H1 (cell line): Measurements from ENCODE around the gene RUBCN. TPM values are rescaled to one million over a fixed set of nuclear protein-coding genes. Genes with fewer than 3 reads are reported as not detected.
"Not testable (repeated sequence)": the region's sequence is repeated elsewhere in the genome, so short reads cannot be mapped to it uniquely, and the experiment has no call there.

Experiments used
- CTCF ChIA-PET: fragments of 300-600 bp; sonication (Branson Sonifier 250); formaldehyde crosslinking; loops from one replicate; lab custom pipeline; 2021; ENCODE audit not compliant: partially characterized antibody; lab: Charles Lee
- POLR2A ChIA-PET: fragments of 300-600 bp; sonication (Branson Sonifier 250); formaldehyde crosslinking; loops from one replicate; lab custom pipeline; 2021; ENCODE audit warnings: inconsistent platforms; ENCODE audit not compliant: partially characterized antibody; lab: Charles Lee
- DNase-seq, 2 experiments: peaks; one replicate each; pipeline versions ENCODE4 v3.0.0 to v3.0.0-alpha.2; 2010 to 2022; ENCODE audit warnings: low spot score in 2 of 2, low read depth in 1 of 2, mixed read lengths in 1 of 2
- FAIRE-seq: peaks from 2 replicates; lab custom pipeline; 2011; peaks lifted over from hg19 to GRCh38; lab: Jason Lieb, UNC
- H2AFZ ChIP-seq: 2 replicates; pipeline ENCODE4 v1.8.1; 2012; ENCODE audit warnings: low read length, inconsistent platforms
- H2AK5ac ChIP-seq: 2 replicates; pipeline ENCODE4 v1.6.1; 2013; ENCODE audit warnings: low read depth, low read length
- H2BK120ac ChIP-seq: replicated peaks from 2 replicates; pipeline ENCODE3; 2013; ENCODE audit warnings: low read depth, low read length, inconsistent platforms
- H2BK12ac ChIP-seq: 2 replicates; pipeline ENCODE4 v1.6.1; 2013; ENCODE audit warnings: low read depth, low read length
- H2BK15ac ChIP-seq: 2 replicates; pipeline ENCODE4 v1.6.1; 2013; ENCODE audit warnings: low read length
- H2BK20ac ChIP-seq: 2 replicates; pipeline ENCODE4 v1.6.1; 2013; ENCODE audit warnings: low read length
- H2BK5ac ChIP-seq: 2 replicates; pipeline ENCODE4 v1.6.1; 2013; ENCODE audit warnings: low read depth, low read length
- H3K14ac ChIP-seq: 2 replicates; pipeline ENCODE4 v1.6.1; 2013; ENCODE audit warnings: inconsistent platforms; ENCODE audit not compliant: insufficient read length
- H3K18ac ChIP-seq: 2 replicates; pipeline ENCODE4 v1.6.1; 2013; ENCODE audit warnings: low read length; ENCODE audit errors: extremely low read depth
- H3K23ac ChIP-seq: 2 replicates; pipeline ENCODE4 v1.6.1; 2013; ENCODE audit warnings: inconsistent platforms; ENCODE audit not compliant: insufficient read length
- H3K23me2 ChIP-seq: 2 replicates; pipeline ENCODE4 v1.6.1; 2013; ENCODE audit warnings: low read depth, low read length
- H3K27ac ChIP-seq: 2 replicates; pipeline ENCODE4 v1.6.1; 2011; ENCODE audit warnings: low read depth, low read length, inconsistent platforms
- H3K27me3 ChIP-seq, 4 experiments: replicated peaks in 1 of 4; 1 replicate in 1 of 4; 2 replicates in 3 of 4; pipeline versions ENCODE4 v1.6.1 to v1.8.1; 2011 to 2013; ENCODE audit warnings: low read length in 3 of 4, mild to moderate bottlenecking in 3 of 4, inconsistent platforms in 2 of 4, mixed read lengths in 2 of 4, moderate library complexity in 1 of 4; ENCODE audit not compliant: control insufficient read depth in 3 of 4, insufficient read depth in 3 of 4; ENCODE audit errors: extremely low read depth in 1 of 4
- H3K36me3 ChIP-seq, 4 experiments: 2 replicates each; pipeline versions ENCODE4 v1.6.1 to v1.8.1; 2011 to 2013; ENCODE audit warnings: mild to moderate bottlenecking in 4 of 4, low read length in 3 of 4, moderate library complexity in 2 of 4, control low read depth in 1 of 4, inconsistent platforms in 1 of 4; ENCODE audit not compliant: insufficient read depth in 4 of 4, control insufficient read depth in 2 of 4
- H3K4ac ChIP-seq: replicated peaks from 2 replicates; pipeline ENCODE3; 2013; ENCODE audit warnings: low read length, low read depth, mixed read lengths, inconsistent platforms; ENCODE audit not compliant: insufficient read length
- H3K4me1 ChIP-seq, 4 experiments: replicated peaks in 1 of 4; 1 replicate in 1 of 4; 2 replicates in 3 of 4; pipeline versions ENCODE4 v1.6.1 to v1.8.1; 2011 to 2013; ENCODE audit warnings: low read length in 3 of 4, inconsistent platforms in 2 of 4, mixed read lengths in 1 of 4; ENCODE audit not compliant: insufficient read depth in 4 of 4, control insufficient read depth in 3 of 4
- H3K4me2 ChIP-seq, 2 experiments: 2 replicates each; pipeline versions ENCODE4 v1.6.1 to v1.8.1; 2011 to 2013; ENCODE audit warnings: low read depth in 2 of 2, low read length in 2 of 2, control low read depth in 1 of 2, inconsistent platforms in 1 of 2, mild to moderate bottlenecking in 1 of 2; ENCODE audit not compliant: insufficient read depth in 1 of 2
- H3K4me3 ChIP-seq, 4 experiments: fragments of 200-600, 300-600 bp in 1 of 4; sonication (generic), shearing (Covaris generic), sonication (Bioruptor Twin) in 1 of 4; 2 replicates each; pipeline versions ENCODE4 v1.5.1 to v1.8.1; 2011 to 2016; ENCODE audit warnings: low read length in 4 of 4, low read depth in 3 of 4, control low read depth in 2 of 4, inconsistent platforms in 2 of 4, mild to moderate bottlenecking in 2 of 4, mixed read lengths in 1 of 4, moderate library complexity in 1 of 4; ENCODE audit not compliant: insufficient read depth in 2 of 4; ENCODE audit errors: extremely low read depth in 1 of 4
- H3K56ac ChIP-seq: replicated peaks from 2 replicates; pipeline ENCODE3; 2013; ENCODE audit warnings: low read depth, mild to moderate bottlenecking, mixed read lengths, low read length, inconsistent platforms; ENCODE audit not compliant: insufficient read length
- H3K79me1 ChIP-seq: 2 replicates; pipeline ENCODE4 v1.6.1; 2013; ENCODE audit warnings: low read depth, low read length, control low read depth
- H3K79me2 ChIP-seq, 2 experiments: 2 replicates each; pipeline versions ENCODE4 v1.6.1 to v1.8.1; 2012 to 2013; ENCODE audit warnings: low read length in 2 of 2, mild to moderate bottlenecking in 2 of 2, inconsistent platforms in 1 of 2; ENCODE audit not compliant: insufficient read depth in 2 of 2, control insufficient read depth in 1 of 2
- H3K9ac ChIP-seq, 4 experiments: replicated peaks in 1 of 4; 1 replicate in 1 of 4; 2 replicates in 3 of 4; pipeline versions ENCODE4 v1.6.1 to v1.8.1; 2011 to 2013; ENCODE audit warnings: low read depth in 3 of 4, low read length in 3 of 4, control low read depth in 2 of 4, mild to moderate bottlenecking in 2 of 4, moderate library complexity in 2 of 4, inconsistent platforms in 1 of 4; ENCODE audit errors: extremely low read depth in 1 of 4
- H3K9me3 ChIP-seq, 2 experiments: 2 replicates each; pipeline versions ENCODE4 v1.6.1 to v1.8.1; 2012 to 2013; ENCODE audit warnings: mild to moderate bottlenecking in 2 of 2, moderate library complexity in 2 of 2, control low read depth in 1 of 2, inconsistent platforms in 1 of 2, low read depth in 1 of 2, low read length in 1 of 2, mixed read lengths in 1 of 2; ENCODE audit not compliant: insufficient read depth in 2 of 2
- H4K20me1 ChIP-seq, 2 experiments: replicated peaks in 1 of 2; 2 replicates each; pipeline versions ENCODE3 to v1.8.1; 2011 to 2013; ENCODE audit warnings: inconsistent platforms in 2 of 2, low read length in 2 of 2, mild to moderate bottlenecking in 1 of 2; ENCODE audit not compliant: insufficient read depth in 2 of 2, control insufficient read depth in 1 of 2
- H4K5ac ChIP-seq: 2 replicates; pipeline ENCODE4 v1.6.1; 2013; ENCODE audit warnings: low read length, low read depth, mixed read lengths, inconsistent platforms; ENCODE audit not compliant: insufficient read length
- H4K8ac ChIP-seq: 2 replicates; pipeline ENCODE4 v1.8.0; 2013; ENCODE audit warnings: mild to moderate bottlenecking, moderate library complexity, low read length, inconsistent platforms; ENCODE audit not compliant: insufficient read depth; ENCODE audit errors: extremely low read depth
- H4K91ac ChIP-seq: replicated peaks from 2 replicates; pipeline ENCODE3; 2013; ENCODE audit warnings: low read length, mixed read lengths, inconsistent platforms; ENCODE audit not compliant: insufficient read length
- WGBS, 2 experiments: shearing (Covaris generic) in 1 of 2; methylation state at CpG; one replicate each; pipeline versions ENCODE4 v1.1.6 to v1.1.7; 2013 to 2015; ENCODE audit warnings: low lambda C conversion rate in 2 of 2, mixed read lengths in 2 of 2, inconsistent platforms in 1 of 2, low coverage in 1 of 2, missing lambda C conversion rate in 1 of 2; ENCODE audit not compliant: insufficient replicate concordance in 2 of 2, insufficient coverage in 1 of 2, insufficient read length in 1 of 2; ENCODE audit errors: extremely low coverage in 1 of 2, missing lambda C conversion rate in 1 of 2; 5-methylcytosine and 5-hydroxymethylcytosine counted together
- polyA plus RNA-seq, 7 experiments: library from polyadenylated mRNA; depleted of rRNA in 3 of 7; stranded (reverse) in 5 of 7; unstranded in 2 of 7; fragments of >200 nt in 5 of 7; fragments of 200-250 nt in 2 of 7; gene quantifications; 1 replicate in 5 of 7; 2 replicates in 1 of 7; 4 replicates in 1 of 7; pipeline versions ENCODE4 v1.2.1 to v1.2.3, GENCODE V29; 2011 to 2013; ENCODE audit warnings: missing spikeins in 2 of 7, mixed read lengths in 2 of 7
- total RNA-seq: library from RNA; stranded (reverse); fragmentation: NEBNext Ultra II Directional; extraction: Animal tissue kit (Norgen Biotek cat#: 25700); gene quantifications from 2 replicates; pipeline ENCODE4 v1.2.1, GENCODE V29; 2021

The RUBCN gene
- total and polyA plus RNA-seq, 2 of the 8 experiments (the other 6 are each of a cell fraction or from before 2014, with no cell fraction given): 9.3 to 21.9 TPM

GRCh38 chr3:197647191-197647590 is 89.5 kb downstream of the RUBCN start:
- H2BK12ac ChIP-seq, H3K4me1 ChIP-seq, CTCF ChIA-PET, H4K8ac ChIP-seq, H3K4me3 ChIP-seq, H2AK5ac ChIP-seq, H3K4me2 ChIP-seq, H3K9ac ChIP-seq, H2AFZ ChIP-seq, H3K27ac ChIP-seq, DNase-seq, H3K79me1 ChIP-seq, H2BK15ac ChIP-seq, H4K91ac ChIP-seq, POLR2A ChIA-PET, H3K36me3 ChIP-seq, H4K5ac ChIP-seq, H3K4ac ChIP-seq, H2BK20ac ChIP-seq, H3K27me3 ChIP-seq, H3K79me2 ChIP-seq, H2BK5ac ChIP-seq, H3K56ac ChIP-seq, H4K20me1 ChIP-seq, H2BK120ac ChIP-seq, H3K18ac ChIP-seq, FAIRE-seq, H3K14ac ChIP-seq, H3K23ac ChIP-seq, H3K9me3 ChIP-seq, H3K23me2 ChIP-seq: not testable (repeated sequence)
- WGBS, 2 experiments: 97% methylated on average over 8 of the region's 9 CpGs; no CpG with 5 or more reads in 1 of the 2 experiments

- CTCF ChIA-PET, H4K8ac ChIP-seq, H3K79me2 ChIP-seq, H3K4me2 ChIP-seq, H2BK120ac ChIP-seq, H2AK5ac ChIP-seq, H2BK5ac ChIP-seq, H3K36me3 ChIP-seq, H3K23me2 ChIP-seq, H4K20me1 ChIP-seq, H3K56ac ChIP-seq, H3K4me3 ChIP-seq, H4K5ac ChIP-seq, H3K27ac ChIP-seq, H3K18ac ChIP-seq, H2BK20ac ChIP-seq, POLR2A ChIA-PET, DNase-seq, H4K91ac ChIP-seq, H2BK12ac ChIP-seq, H2BK15ac ChIP-seq, H3K23ac ChIP-seq, H3K14ac ChIP-seq, H3K4ac ChIP-seq, H3K27me3 ChIP-seq, H3K79me1 ChIP-seq, H3K9me3 ChIP-seq, FAIRE-seq, H2AFZ ChIP-seq, H3K4me1 ChIP-seq, H3K9ac ChIP-seq: not testable (repeated sequence)
- WGBS, 2 experiments: 86% methylated on average over 12 of the region's 12 CpGs; no CpG with 5 or more reads in 1 of the 2 experiments
Measured at GRCh38 chr3:197646294-197646693, 90.4 kb downstream of the RUBCN start.
